ENCODE data around the gene NUDC. TPM values are rescaled to one million over a fixed set of nuclear protein-coding genes. Genes with fewer than 3 reads are reported as not detected.

NUDC gene
- total RNA-seq, 1 donor from 2014 or later: 45.9 TPM

- intact Hi-C loops (cut with DNase I): no loop called here
- no peak overlapping the region for H3K4me3 ChIP-seq
- no peaks in the 10 kb centered on the region for H3K27me3 ChIP-seq
- TF ChIP-seq POLR2AphosphoS5 (IDR thresholded peaks at IDR 0.05; ENCODE audit: insufficient read depth in 1 of 2, low read depth in 1 of 2) (no peak), POLR2A (IDR thresholded peaks at IDR 0.05) (no peak), CTCF (IDR thresholded peaks at IDR 0.05) (no peak)
- no peak overlapping the region for H3K27ac ChIP-seq
- DNase-seq (ENCODE audit: extremely low spot score in 2 of 2): no peak
- H3K4me1 ChIP-seq: no peaks in the 10 kb centered on the region
- H3K36me3 ChIP-seq: peaks cover 0 to 82% of the 10 kb centered on the region in 2 donors
- H3K9me3 ChIP-seq: no peaks in the 10 kb centered on the region
Observed at GRCh38 chr1:26882696-26883463, 38.7 kb upstream of the NUDC start.

DNA sequence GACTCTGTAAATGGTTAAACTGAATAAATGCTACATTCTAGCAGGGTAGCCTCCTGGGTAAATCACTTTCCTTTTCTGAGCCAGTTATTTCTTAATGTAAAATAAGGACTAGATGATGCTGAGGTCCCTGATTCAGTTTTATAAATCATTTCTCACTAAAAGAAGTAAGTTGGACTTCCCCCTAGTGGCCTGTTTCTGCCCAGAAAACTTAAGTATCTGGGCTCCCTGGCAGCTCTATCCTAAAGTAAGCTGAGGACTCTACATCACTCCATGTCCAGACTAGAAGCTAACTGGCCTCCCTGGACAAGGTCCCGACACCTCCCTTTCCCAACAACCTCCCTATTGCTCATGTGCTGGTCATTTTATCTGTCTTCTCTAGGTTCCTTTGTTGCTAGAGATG lies 34.4 kb upstream of the NUDC start:
- H3K36me3 ChIP-seq: peaks cover 3 to 61% of the 10 kb centered on the region in 2 donors
- H3K27me3 ChIP-seq: no peaks in the 10 kb centered on the region
- peaks cover 23% of the 10 kb centered on the region for H3K4me1 ChIP-seq
- no peaks in the 10 kb centered on the region for H3K9me3 ChIP-seq
- no peak overlapping the region for H3K27ac ChIP-seq
- TF ChIP-seq CTCF (IDR thresholded peaks at IDR 0.05): no peak
- TF ChIP-seq POLR2AphosphoS5 (IDR thresholded peaks at IDR 0.05; ENCODE audit: insufficient read depth in 1 of 2, low read depth in 1 of 2): no peak
- TF ChIP-seq POLR2A (IDR thresholded peaks at IDR 0.05): no peak
- DNase-seq (ENCODE audit: extremely low spot score in 2 of 2): no peak
- intact Hi-C loops (cut with DNase I): no loop called here
- H3K4me3 ChIP-seq: no peak overlapping the region

DNA sequence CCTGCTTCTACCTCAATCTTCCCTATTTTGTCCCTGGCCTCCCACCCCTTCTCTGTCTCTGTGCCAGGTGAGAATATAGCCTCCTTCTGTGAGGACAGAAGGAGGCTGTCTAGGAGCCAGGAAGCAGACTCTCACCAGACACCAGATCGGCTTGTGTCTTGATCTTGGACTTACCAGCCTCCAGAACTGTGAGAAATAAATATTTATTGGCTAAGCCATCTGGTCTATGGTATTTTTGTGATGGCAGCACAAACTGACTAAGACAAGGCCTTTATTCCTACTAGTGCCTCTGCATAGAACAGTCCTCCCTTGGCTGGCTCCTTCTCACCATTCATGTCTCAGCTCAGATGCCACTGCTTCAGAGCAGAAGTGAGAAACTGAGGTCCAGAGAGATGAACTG lies 33.3 kb upstream of the NUDC start:
- Histone ChIP-seq H3K27ac (no peak overlapping the region), H3K4me1 (peaks cover 23% of the 10 kb centered on the region), H3K36me3 (peaks cover 3 to 61% of the 10 kb centered on the region in 2 donors), H3K9me3 (no peaks in the 10 kb centered on the region), H3K27me3 (no peaks in the 10 kb centered on the region), H3K4me3 (no peak overlapping the region)
- TF ChIP-seq POLR2A (IDR thresholded peaks at IDR 0.05) (no peak), CTCF (IDR thresholded peaks at IDR 0.05) (no peak), POLR2AphosphoS5 (IDR thresholded peaks at IDR 0.05; ENCODE audit: insufficient read depth in 1 of 2, low read depth in 1 of 2) (no peak)
- no peak for DNase-seq (ENCODE audit: extremely low spot score in 2 of 2)
- intact Hi-C loops (cut with DNase I): no loop called here

DNA sequence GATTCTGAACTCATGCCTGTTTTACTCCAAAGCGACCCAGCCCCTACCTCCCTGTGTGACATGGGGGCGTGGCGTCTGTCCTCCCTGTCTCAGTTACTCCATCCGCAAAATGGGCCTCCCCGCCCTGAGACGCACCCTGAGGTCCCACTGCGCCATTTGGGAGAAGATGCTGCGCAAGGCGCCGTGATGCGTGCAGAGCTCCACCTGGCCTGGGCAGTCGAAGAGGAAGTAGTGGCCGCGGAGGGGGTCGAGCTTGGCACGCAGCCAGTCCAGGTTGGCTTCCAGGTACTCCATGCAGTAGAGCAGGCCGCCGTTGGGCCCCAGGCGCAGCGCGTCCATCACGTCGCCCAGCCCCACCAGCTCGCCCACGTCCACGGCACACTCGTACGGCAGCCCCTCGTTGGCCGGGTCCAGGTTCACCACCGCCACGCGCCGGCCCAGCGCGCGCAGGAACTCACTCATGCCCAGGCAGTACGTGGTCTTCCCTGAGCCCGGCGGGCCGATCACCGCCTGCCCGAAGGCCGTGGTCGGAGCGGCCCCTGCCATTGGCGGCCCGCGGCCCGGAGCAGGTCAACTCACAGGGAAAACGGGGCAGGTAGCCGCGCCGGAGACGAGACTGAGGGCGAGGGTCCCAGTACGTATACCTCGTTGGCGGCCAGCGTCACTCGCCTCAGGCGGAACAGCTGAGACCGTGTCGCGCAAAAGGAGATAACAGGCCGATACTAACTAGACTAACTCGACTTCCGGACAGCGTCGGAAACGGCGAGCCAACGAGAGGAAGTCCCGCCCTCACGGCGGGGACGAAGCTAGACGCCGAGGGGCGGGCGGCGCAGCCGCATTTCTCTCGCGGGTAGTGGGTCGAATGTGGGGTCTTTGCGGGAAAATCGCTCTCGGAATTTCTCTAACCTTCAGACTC lies 31.7 kb upstream of the NUDC start, which contains the start of gene GPN2:
TSS of gene GPN2 (minus strand) at position 733 of the 916 bp plus-strand sequence. CDS start at position 546, 187 bp downstream.
- Histone ChIP-seq H3K4me1 (peaks cover 23% of the 10 kb centered on the region), H3K27ac (peak within 1 kb of the TSS; percentile 78), H3K9me3 (no peaks in the 10 kb centered on the region), H3K4me3 (peak within 1 kb of the TSS; percentile 77 to 81), H3K36me3 (peaks cover 3 to 59% of the 10 kb centered on the region in 2 donors), H3K27me3 (no peaks in the 10 kb centered on the region)
- DNase-seq (ENCODE audit: extremely low spot score in 2 of 2): no peak
- intact Hi-C loops (cut with DNase I): no loop called here
- TF ChIP-seq CTCF (IDR thresholded peaks at IDR 0.05) (no peak), POLR2AphosphoS5 (IDR thresholded peaks at IDR 0.05; ENCODE audit: insufficient read depth in 1 of 2, low read depth in 1 of 2) (peak; percentile 81 to 85), POLR2A (IDR thresholded peaks at IDR 0.05) (no peak)

All from vagina (tissue), 2 donors.